ENCODE measurements around the gene KNDC1.

- TF ChIP-seq YY1 (IDR thresholded peaks at IDR 0.05; ENCODE audit: insufficient read depth, insufficient read length) (no peak), SUZ12 (IDR thresholded peaks at IDR 0.05; ENCODE audit: extremely low read depth, insufficient read depth, insufficient read length) (no peak), ZNF274 (IDR thresholded peaks at IDR 0.05; ENCODE audit: low read depth, low read length) (no peak)
These were observed 1.0 kb upstream of the KNDC1 start for GRCh38 chr10:133158756-133159610.
